Vagina (tissue), 2 donors: ENCODE results near the gene SCN9A.

Experiments used
- POLR2A ChIP-seq, 2 donors: fragments of 450-650 bp; IDR thresholded peaks; one replicate each; pipeline ENCODE4 v1.6.1; 2017; ENCODE audit warnings: antibody characterized with exemption in 2 of 2, mild to moderate bottlenecking in 2 of 2, moderate library complexity in 2 of 2
- TF ChIP-seq, protein P1 (sequence below), 3 experiments: fragments of 450-650 bp in 2 of 3; fragments of 200-600 bp in 1 of 3; sonication (generic) in 1 of 3; IDR thresholded peaks; one replicate each; pipeline ENCODE4 v1.5.1; 2017 to 2019; ENCODE audit warnings: antibody characterized with exemption in 3 of 3, mild to moderate bottlenecking in 2 of 3, moderate library complexity in 2 of 3

DNA sequence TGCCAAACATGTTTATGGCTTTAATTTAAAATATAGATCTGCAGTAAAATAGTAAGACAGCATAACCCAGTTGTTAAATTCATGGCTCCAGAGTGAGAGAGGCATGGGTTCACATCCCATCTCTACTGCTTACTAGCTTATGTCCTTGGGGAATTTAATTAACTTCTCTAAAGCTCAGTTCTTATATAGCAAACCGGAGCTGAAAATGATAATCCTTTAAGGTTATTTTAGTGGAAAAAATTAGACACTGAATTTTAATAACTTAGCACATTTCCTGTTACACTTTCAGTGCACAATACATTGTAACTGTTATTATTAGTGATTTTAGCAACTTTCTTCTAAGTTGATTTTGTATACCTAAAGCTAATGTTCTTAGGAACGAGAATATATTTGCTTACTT is 14.8 kb downstream of the SCN9A start:
- TF ChIP-seq, protein P1, sequence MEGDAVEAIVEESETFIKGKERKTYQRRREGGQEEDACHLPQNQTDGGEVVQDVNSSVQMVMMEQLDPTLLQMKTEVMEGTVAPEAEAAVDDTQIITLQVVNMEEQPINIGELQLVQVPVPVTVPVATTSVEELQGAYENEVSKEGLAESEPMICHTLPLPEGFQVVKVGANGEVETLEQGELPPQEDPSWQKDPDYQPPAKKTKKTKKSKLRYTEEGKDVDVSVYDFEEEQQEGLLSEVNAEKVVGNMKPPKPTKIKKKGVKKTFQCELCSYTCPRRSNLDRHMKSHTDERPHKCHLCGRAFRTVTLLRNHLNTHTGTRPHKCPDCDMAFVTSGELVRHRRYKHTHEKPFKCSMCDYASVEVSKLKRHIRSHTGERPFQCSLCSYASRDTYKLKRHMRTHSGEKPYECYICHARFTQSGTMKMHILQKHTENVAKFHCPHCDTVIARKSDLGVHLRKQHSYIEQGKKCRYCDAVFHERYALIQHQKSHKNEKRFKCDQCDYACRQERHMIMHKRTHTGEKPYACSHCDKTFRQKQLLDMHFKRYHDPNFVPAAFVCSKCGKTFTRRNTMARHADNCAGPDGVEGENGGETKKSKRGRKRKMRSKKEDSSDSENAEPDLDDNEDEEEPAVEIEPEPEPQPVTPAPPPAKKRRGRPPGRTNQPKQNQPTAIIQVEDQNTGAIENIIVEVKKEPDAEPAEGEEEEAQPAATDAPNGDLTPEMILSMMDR (IDR thresholded peaks at IDR 0.05), result no peak
- no peak for TF ChIP-seq POLR2A (IDR thresholded peaks at IDR 0.05)
